GM12864 (cell line): ENCODE measurements around the gene EPOP.

Source experiments
- DNase-seq: peaks from one replicate; pipeline ENCODE4 v3.0.0-alpha.2; 2011; ENCODE audit warnings: low read depth
- H3K4me3 ChIP-seq: 2 replicates; pipeline ENCODE4 v1.5.1; 2011; ENCODE audit warnings: mild to moderate bottlenecking, low read depth, low read length, control low read depth
- TF ChIP-seq, protein P1 (sequence below): IDR thresholded peaks from 2 replicates; pipeline ENCODE4 v1.5.1; 2011; ENCODE audit warnings: low read depth, mild to moderate bottlenecking, moderate library complexity, low read length, control low read depth, inconsistent platforms; ENCODE audit errors: missing control alignments

The EPOP gene

DNA sequence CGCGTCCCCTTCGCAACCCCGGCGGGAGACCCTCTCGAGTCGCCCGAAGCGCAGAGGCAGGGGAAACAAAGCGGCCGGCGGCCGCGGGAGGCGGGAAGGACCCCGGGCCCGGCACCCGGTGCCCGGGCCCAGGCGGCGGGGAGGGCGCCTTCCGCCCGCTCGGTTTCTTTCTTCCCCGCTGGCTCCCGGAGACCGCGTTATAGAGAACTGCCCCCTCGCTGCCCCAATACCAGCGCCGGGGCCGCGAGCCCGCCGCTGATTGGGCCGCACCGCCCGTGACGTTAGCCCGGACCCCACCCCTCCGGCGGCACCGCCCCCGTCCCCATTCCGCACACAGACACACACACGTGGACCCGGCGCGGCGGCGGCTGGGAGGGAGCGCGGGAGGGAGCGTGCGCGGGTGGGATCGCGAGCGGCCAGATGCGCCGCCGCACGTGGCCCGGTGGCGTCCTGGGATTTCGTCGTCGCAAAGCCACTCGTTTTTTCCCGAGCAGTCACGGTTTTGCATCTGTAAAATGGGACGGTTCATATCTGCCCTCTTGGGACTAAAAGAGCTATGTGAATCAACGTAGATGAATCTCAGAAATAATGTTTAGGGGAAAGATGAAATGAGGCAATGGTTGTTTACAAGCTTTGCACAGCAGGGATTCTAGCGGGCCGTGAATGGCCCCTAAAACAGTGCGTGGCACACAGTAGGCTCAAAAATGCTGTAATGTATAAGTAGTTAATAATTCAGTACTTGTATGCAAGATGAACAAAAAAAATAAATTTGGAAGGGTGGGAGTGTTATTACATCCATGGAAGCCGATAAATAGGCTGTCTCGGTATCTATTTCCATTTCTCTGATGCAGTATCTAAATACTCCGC lies at the start of gene EPOP:
Gene EPOP, minus strand, starts transcription at position 209 of the 867 bp plus-strand sequence. CDS start 462 bp downstream, outside the sequence.
- TF ChIP-seq, protein P1, sequence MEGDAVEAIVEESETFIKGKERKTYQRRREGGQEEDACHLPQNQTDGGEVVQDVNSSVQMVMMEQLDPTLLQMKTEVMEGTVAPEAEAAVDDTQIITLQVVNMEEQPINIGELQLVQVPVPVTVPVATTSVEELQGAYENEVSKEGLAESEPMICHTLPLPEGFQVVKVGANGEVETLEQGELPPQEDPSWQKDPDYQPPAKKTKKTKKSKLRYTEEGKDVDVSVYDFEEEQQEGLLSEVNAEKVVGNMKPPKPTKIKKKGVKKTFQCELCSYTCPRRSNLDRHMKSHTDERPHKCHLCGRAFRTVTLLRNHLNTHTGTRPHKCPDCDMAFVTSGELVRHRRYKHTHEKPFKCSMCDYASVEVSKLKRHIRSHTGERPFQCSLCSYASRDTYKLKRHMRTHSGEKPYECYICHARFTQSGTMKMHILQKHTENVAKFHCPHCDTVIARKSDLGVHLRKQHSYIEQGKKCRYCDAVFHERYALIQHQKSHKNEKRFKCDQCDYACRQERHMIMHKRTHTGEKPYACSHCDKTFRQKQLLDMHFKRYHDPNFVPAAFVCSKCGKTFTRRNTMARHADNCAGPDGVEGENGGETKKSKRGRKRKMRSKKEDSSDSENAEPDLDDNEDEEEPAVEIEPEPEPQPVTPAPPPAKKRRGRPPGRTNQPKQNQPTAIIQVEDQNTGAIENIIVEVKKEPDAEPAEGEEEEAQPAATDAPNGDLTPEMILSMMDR: no peak
- DNase-seq: no peak
- H3K4me3 ChIP-seq: peak within 1 kb of the TSS; percentile 77

DNA sequence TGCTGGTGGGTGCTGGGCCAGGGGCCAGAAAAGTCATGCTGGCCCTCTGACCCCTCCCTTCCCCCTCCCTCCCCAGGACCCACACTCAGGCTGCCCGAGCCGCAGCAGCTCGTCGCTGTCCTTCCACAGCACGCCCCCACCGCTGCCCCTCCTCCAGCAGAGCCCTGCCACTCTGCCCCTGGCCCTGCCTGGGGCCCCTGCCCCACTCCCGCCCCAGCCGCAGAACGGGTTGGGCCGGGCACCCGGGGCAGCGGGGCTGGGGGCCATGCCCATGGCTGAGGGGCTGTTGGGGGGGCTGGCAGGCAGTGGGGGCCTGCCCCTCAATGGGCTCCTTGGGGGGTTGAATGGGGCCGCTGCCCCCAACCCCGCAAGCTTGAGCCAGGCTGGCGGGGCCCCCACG lies 47.0 kb upstream of the EPOP start:
- no peak overlapping the region for H3K4me3 ChIP-seq
- TF ChIP-seq, protein P1: no peak
- DNase-seq: no peak

DNA sequence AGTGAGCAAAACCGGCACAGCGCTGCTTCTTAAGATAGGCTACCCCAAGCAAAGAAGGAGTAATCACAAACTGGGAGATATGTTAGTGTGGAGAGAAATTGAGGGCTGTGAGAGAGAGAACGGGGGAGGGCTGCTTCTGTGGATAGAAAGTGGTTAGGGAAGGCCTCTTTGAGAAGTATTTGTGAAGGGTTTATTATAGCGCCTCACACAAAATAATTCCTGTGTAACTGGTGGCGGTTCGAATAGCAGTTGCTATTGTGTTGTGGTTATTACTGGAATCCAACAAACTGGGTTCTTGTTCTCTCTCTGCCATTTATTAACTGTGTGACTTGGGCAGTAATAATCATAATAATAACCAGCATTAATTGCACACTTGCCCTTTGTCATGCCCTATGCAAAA lies 46.2 kb upstream of the EPOP start:
- no peak overlapping the region for H3K4me3 ChIP-seq
- DNase-seq: no peak
- TF ChIP-seq, protein P1: no peak

DNA sequence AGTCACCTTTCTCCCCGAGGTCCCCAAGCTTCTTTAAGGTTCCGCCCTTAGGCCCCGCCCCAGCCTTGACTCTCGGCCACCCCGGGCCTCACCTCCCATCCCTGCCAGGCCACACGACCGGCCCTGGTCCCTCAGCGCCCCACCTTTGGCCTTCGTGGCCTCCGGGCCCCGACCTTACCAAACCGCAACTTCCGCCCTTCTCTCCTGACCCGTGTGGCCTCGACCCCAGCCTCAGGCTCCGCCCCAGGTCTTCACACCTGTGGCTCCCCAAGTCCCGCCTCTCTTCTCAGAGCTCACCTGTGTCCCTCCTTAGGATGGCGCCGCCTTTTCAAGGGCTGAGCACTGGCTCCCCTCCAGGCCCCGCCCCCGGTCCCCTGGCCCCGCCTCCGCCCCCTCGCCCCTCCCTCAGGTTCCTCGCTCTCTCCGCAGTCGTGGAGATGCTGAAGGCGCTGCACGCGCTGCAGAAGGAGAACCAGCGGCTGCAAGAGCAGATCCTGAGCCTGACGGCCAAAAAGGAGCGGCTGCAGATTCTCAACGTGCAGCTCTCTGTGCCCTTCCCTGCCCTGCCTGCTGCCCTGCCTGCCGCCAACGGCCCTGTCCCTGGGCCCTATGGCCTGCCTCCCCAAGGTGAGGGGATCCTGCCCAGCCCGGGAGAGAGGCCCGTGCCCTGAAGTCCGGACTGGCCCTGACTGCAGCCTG lies 45.3 kb upstream of the EPOP start:
- H3K4me3 ChIP-seq: no peak overlapping the region
- DNase-seq: no peak
- TF ChIP-seq, protein P1: no peak

DNA sequence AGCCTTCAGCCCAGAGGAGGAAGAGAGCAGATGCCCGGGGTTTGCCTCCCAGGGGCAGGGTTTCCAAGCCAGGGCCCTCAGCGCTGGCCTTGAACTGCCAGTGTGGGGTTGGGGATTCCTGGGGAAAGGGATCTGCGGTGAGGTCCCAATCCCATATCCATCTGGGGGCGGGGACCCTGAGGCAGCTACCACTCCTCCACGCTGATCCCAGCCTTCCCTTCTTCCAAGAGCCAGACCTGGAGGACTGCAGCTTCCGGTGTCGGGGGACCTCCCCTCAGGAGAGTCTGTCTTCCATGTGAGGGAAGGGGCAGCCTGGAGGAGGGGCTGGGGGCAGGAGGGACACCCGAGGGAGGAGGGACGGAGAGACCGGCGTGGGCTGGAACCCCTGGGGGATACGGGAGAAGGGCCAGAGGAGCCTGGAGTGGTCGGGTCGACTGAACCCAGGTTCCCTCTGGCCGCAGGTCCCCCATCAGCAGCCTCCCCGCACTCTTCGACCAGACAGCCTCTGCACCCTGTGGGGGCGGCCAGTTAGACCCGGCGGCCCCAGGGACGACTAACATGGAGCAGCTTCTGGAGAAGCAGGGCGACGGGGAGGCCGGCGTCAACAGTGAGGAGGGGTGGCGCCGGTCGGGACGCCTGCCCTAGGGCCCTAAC lies 44.7 kb upstream of the EPOP start:
- TF ChIP-seq, protein P1: no peak
- H3K4me3 ChIP-seq: no peak overlapping the region
- DNase-seq: no peak

DNA sequence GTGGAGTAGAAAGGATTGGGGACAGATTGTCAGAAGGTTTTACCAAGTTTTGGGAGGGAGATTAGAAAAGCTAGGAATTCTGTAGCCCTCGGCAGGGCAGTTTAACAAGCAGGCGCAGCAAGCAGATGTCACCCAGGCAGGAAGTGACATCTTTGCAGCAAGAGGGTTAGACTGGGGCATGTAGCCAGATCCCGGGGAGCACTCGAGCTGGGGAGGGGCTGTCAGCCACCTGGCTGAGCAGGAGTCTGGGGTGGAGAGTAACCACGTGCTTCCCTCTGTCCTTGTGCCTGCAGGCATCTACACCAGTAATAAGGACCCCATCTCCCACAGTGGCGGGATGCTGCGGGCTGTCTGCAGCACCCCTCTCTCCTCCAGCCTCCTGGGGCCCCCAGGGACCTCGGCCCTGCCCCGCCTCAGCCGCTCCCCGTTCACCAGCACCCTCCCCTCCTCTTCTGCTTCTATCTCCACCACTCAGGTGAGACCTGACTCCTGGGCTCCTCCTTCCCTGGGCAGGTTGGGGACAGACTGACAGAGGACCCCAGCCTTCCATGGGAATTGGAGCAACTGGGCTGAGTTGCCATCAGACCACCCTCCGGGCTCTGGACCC lies 42.5 kb upstream of the EPOP start:
- no peak overlapping the region for H3K4me3 ChIP-seq
- DNase-seq: no peak
- TF ChIP-seq, protein P1: no peak
